HL-60 (cell line): ENCODE results near the gene DERL3.

Experiments
- POLR2AphosphoS5 ChIP-seq: IDR thresholded peaks from 2 replicates; pipeline ENCODE4 v1.6.1; 2012; ENCODE audit warnings: low read depth
- TF ChIP-seq, protein P1 (sequence below): IDR thresholded peaks from one replicate; pipeline ENCODE4 v1.5.1; 2011; ENCODE audit warnings: low read length, control low read depth, inconsistent platforms; ENCODE audit not compliant: insufficient read depth
- TF ChIP-seq, protein P2 (sequence below): IDR thresholded peaks from 2 replicates; pipeline ENCODE4 v1.6.1; 2012; ENCODE audit warnings: low read depth; ENCODE audit not compliant: insufficient replicate concordance

DNA sequence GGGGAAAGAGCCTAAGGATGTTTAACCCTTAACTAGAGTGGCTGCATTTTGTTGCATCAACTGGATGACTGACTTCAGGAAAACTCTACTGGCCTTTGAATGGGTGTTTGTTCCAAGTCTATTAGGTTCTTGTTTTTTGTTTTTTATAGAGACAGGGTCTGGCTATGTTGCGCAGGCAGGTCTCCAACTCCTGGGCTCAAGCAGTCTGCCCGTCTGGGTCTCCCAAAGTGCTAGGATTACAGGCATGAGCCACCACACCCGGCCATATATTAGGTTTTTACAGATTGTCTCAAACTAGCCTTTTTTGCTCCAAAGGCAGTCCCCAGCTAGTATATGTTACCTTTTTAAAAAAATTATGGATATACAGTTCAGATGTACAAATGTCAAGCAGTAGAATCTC is 50.9 kb downstream of the DERL3 start:
- TF ChIP-seq, protein P1, sequence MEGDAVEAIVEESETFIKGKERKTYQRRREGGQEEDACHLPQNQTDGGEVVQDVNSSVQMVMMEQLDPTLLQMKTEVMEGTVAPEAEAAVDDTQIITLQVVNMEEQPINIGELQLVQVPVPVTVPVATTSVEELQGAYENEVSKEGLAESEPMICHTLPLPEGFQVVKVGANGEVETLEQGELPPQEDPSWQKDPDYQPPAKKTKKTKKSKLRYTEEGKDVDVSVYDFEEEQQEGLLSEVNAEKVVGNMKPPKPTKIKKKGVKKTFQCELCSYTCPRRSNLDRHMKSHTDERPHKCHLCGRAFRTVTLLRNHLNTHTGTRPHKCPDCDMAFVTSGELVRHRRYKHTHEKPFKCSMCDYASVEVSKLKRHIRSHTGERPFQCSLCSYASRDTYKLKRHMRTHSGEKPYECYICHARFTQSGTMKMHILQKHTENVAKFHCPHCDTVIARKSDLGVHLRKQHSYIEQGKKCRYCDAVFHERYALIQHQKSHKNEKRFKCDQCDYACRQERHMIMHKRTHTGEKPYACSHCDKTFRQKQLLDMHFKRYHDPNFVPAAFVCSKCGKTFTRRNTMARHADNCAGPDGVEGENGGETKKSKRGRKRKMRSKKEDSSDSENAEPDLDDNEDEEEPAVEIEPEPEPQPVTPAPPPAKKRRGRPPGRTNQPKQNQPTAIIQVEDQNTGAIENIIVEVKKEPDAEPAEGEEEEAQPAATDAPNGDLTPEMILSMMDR: no peak
- TF ChIP-seq, protein P2, sequence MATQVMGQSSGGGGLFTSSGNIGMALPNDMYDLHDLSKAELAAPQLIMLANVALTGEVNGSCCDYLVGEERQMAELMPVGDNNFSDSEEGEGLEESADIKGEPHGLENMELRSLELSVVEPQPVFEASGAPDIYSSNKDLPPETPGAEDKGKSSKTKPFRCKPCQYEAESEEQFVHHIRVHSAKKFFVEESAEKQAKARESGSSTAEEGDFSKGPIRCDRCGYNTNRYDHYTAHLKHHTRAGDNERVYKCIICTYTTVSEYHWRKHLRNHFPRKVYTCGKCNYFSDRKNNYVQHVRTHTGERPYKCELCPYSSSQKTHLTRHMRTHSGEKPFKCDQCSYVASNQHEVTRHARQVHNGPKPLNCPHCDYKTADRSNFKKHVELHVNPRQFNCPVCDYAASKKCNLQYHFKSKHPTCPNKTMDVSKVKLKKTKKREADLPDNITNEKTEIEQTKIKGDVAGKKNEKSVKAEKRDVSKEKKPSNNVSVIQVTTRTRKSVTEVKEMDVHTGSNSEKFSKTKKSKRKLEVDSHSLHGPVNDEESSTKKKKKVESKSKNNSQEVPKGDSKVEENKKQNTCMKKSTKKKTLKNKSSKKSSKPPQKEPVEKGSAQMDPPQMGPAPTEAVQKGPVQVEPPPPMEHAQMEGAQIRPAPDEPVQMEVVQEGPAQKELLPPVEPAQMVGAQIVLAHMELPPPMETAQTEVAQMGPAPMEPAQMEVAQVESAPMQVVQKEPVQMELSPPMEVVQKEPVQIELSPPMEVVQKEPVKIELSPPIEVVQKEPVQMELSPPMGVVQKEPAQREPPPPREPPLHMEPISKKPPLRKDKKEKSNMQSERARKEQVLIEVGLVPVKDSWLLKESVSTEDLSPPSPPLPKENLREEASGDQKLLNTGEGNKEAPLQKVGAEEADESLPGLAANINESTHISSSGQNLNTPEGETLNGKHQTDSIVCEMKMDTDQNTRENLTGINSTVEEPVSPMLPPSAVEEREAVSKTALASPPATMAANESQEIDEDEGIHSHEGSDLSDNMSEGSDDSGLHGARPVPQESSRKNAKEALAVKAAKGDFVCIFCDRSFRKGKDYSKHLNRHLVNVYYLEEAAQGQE: no peak
- no peak for TF ChIP-seq POLR2AphosphoS5
